Endothelial cell (in vitro differentiated cells): ENCODE data around the gene METAP1D. TPM values are rescaled to one million over a fixed set of nuclear protein-coding genes. Genes with fewer than 3 reads are reported as not detected.
"Not testable (repeated sequence)": the region's sequence is repeated elsewhere in the genome, so short reads cannot be mapped to it uniquely, and the experiment has no call there.

Experiments
- DNase-seq: peaks from one replicate; pipeline ENCODE4 v3.0.0; 2021; ENCODE audit warnings: low spot score
- H3K27ac Mint-ChIP-seq: one replicate; pipeline ENCODE4 v1.8.0; 2021; ENCODE audit warnings: mixed read lengths, inconsistent platforms; ENCODE audit not compliant: unreplicated experiment
- H3K27me3 Mint-ChIP-seq: one replicate; pipeline ENCODE4 v1.8.0; 2021; ENCODE audit warnings: mild to moderate bottlenecking, moderate library complexity, mixed read lengths, inconsistent platforms; ENCODE audit not compliant: unreplicated experiment
- H3K36me3 Mint-ChIP-seq: one replicate; pipeline ENCODE4 v1.8.0; 2021; ENCODE audit warnings: mild to moderate bottlenecking, low read depth, mixed read lengths, inconsistent platforms; ENCODE audit not compliant: unreplicated experiment
- H3K4me1 Mint-ChIP-seq: one replicate; pipeline ENCODE4 v1.8.0; 2021; ENCODE audit warnings: mild to moderate bottlenecking, mixed read lengths, inconsistent platforms; ENCODE audit not compliant: unreplicated experiment
- H3K4me3 Mint-ChIP-seq: one replicate; pipeline ENCODE4 v1.8.0; 2021; ENCODE audit warnings: mild to moderate bottlenecking, mixed read lengths, inconsistent platforms; ENCODE audit not compliant: unreplicated experiment
- H3K9me3 Mint-ChIP-seq: one replicate; pipeline ENCODE4 v1.8.0; 2021; ENCODE audit warnings: mixed read lengths, inconsistent platforms; ENCODE audit not compliant: unreplicated experiment
- CTCF ChIP-seq: fragments of 200-600 bp; sonication (generic); IDR thresholded peaks from one replicate; pipeline ENCODE4 v1.5.0; 2021; ENCODE audit warnings: antibody characterized with exemption; ENCODE audit not compliant: unreplicated experiment
- total RNA-seq: library from RNA; stranded (reverse); fragmentation: NEBNext Ultra II Directional; extraction: Animal tissue kit (Norgen Biotek cat#: 25700); gene quantifications from one replicate; pipeline ENCODE4 v1.2.1, GENCODE V29; 2021; ENCODE audit not compliant: unreplicated experiment

Gene METAP1D
- total RNA-seq, 1 donor from 2014 or later, result 3.6 TPM

DNA sequence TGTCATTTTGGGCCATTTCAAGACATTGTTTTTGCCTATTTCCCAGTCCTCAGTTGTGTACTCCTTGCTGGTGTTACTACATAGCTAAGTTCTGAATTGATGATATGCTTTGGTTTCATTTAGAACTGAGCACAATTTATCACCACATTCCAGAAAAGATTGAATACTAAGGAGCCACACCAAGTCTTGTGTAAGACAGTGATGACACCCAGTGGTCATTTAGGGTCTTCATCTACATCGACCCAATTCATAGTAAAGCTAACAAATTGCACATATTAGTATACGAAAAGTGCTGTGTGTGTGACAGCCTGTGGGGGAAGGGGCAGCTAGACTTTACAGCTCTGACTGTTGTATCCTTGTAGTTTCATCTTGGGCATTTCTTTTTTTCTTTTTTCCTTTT lies 113.9 kb downstream of the METAP1D start:
- Mint-ChIP-seq H3K4me3 (no peak overlapping the region), H3K9me3 (no peaks in the 10 kb centered on the region), H3K27me3 (peaks cover 6% of the 10 kb centered on the region), H3K27ac (no peak overlapping the region), H3K36me3 (no peaks in the 10 kb centered on the region), H3K4me1 (peaks cover 4% of the 10 kb centered on the region)
- no peak for TF ChIP-seq CTCF
- no peak for DNase-seq

DNA sequence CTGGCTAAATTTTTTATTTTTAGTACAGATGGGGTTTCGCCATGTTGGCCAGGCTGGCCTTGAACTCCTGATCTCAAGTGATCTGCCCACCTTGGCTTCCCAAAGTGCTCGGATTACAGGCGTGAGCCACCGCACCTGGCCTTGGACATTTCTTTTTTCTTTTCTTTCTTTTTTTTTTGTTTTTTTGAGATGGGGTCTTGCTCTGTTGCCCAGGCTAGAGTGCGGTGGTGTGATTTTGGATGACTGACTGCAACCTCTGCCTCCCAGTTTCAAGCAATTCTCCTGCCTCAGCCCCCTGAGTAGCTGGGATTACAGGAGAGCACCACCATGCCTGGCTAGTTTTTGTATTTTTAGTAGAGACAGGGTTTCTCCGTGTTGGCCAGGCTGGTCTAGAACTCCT lies 114.4 kb downstream of the METAP1D start:
- not testable (repeated sequence) for H3K4me1 Mint-ChIP-seq, H3K36me3 Mint-ChIP-seq, H3K4me3 Mint-ChIP-seq, H3K9me3 Mint-ChIP-seq, DNase-seq, H3K27ac Mint-ChIP-seq, H3K27me3 Mint-ChIP-seq

- Mint-ChIP-seq H3K4me3 (no peak overlapping the region), H3K9me3 (no peaks in the 10 kb centered on the region), H3K36me3 (no peaks in the 10 kb centered on the region), H3K27me3 (peaks cover 4% of the 10 kb centered on the region), H3K27ac (no peak overlapping the region), H3K4me1 (peaks cover 1% of the 10 kb centered on the region)
- no peak for TF ChIP-seq CTCF
- DNase-seq, result no peak
Measured at GRCh38 chr2:172114579-172114978, 114.8 kb downstream of the METAP1D start.

DNA sequence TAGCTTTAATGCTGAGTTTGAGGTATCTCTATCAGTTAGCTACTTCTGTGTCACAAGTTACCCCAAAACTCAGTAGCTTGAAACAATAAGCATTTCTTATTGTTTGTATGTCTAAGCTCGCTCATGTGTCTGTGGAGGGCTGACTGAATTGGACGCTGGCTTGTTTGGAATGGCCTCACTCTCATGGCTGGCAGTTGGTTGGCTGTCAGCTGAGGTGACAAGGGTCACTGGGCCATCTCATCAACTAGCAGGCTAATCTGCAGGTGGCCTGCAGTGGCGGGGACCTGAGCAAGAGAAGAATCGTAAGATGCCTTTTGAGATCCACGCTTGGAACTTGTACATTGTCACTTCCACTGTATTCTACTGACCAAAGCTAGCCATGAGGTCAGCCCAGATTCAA lies 116.4 kb downstream of the METAP1D start:
- Mint-ChIP-seq H3K9me3 (no peaks in the 10 kb centered on the region), H3K27me3 (no peaks in the 10 kb centered on the region), H3K4me1 (no peaks in the 10 kb centered on the region), H3K4me3 (no peak overlapping the region), H3K27ac (no peak overlapping the region), H3K36me3 (no peaks in the 10 kb centered on the region)
- TF ChIP-seq CTCF, result no peak
- DNase-seq, result no peak

DNA sequence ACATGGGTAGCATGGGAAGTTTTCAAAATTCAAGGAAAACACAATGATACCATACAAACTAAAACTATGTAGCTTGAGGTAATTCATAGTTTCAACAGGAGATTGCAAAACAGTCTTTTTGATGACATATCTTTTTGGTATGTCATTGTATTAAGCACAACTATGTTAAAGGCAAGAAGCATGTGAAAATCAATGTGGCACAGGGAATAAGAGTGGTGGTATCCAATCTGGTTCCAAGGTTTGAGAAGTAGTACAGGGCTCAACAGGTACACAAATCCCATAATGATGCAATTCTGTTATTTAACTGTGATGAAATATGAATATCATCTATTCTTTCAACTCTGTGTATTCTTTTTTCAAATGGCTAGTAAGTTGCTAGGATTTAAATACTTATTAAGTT lies 119.3 kb downstream of the METAP1D start:
- Mint-ChIP-seq H3K4me3 (no peak overlapping the region), H3K36me3 (no peaks in the 10 kb centered on the region), H3K27me3 (no peaks in the 10 kb centered on the region), H3K27ac (no peak overlapping the region), H3K9me3 (no peaks in the 10 kb centered on the region), H3K4me1 (no peaks in the 10 kb centered on the region)
- TF ChIP-seq CTCF, result no peak
- no peak for DNase-seq

- H3K27ac Mint-ChIP-seq, result no peak overlapping the region
- no peak for TF ChIP-seq CTCF
- H3K36me3 Mint-ChIP-seq, result no peaks in the 10 kb centered on the region
- H3K4me1 Mint-ChIP-seq, result no peaks in the 10 kb centered on the region
- no peak overlapping the region for H3K4me3 Mint-ChIP-seq
- H3K27me3 Mint-ChIP-seq, result no peaks in the 10 kb centered on the region
- no peaks in the 10 kb centered on the region for H3K9me3 Mint-ChIP-seq
- no peak for DNase-seq
Measured at GRCh38 chr2:172120118-172120517, 120.4 kb downstream of the METAP1D start.
